OCI-LY3 (cell line): ENCODE data around the gene TLE3.

Experiments
- EZH2phosphoT487 ChIP-seq: fragments of 200-600 bp; shearing (Covaris generic); IDR thresholded peaks from 2 replicates; pipeline ENCODE4 v1.6.1; 2018; ENCODE audit warnings: antibody characterized with exemption, mixed run types, low read depth
- TF ChIP-seq, protein P1 (sequence below): fragments of 200-600, 300-600 bp; sonication (generic); IDR thresholded peaks from 2 replicates; pipeline ENCODE4 v1.5.1; 2014; ENCODE audit warnings: antibody characterized with exemption, low read length, low read depth

DNA sequence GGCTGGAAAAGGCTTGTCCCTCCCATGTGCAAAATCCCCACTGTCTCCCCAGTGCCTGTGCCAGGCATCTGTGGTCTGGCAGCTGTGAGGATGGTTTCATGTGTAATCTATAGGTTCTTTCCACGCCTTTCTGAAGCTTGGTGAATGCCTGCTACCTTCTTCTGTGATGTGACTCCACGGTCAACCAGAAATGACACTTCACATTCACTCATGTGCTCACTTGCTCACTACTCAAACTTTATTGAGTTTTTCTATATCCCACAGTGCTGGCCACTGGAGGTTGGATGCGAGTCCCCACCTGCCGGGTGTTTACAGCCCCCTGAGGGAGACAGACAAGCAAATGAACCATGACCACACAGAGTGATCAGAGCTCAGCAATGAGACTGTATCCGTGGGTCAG is 27.9 kb upstream of the TLE3 start:
- TF ChIP-seq, protein P1, sequence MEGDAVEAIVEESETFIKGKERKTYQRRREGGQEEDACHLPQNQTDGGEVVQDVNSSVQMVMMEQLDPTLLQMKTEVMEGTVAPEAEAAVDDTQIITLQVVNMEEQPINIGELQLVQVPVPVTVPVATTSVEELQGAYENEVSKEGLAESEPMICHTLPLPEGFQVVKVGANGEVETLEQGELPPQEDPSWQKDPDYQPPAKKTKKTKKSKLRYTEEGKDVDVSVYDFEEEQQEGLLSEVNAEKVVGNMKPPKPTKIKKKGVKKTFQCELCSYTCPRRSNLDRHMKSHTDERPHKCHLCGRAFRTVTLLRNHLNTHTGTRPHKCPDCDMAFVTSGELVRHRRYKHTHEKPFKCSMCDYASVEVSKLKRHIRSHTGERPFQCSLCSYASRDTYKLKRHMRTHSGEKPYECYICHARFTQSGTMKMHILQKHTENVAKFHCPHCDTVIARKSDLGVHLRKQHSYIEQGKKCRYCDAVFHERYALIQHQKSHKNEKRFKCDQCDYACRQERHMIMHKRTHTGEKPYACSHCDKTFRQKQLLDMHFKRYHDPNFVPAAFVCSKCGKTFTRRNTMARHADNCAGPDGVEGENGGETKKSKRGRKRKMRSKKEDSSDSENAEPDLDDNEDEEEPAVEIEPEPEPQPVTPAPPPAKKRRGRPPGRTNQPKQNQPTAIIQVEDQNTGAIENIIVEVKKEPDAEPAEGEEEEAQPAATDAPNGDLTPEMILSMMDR: no peak
- no peak for TF ChIP-seq EZH2phosphoT487
